Aorta (tissue), 5 donors: ENCODE data around the gene MMP11. TPM values are rescaled to one million over a fixed set of nuclear protein-coding genes. Genes with fewer than 3 reads are reported as not detected.
A peak's percentile ranks its signal among the peaks of the same experiment; 100 is the strongest.

ENCODE experiments used
- ATAC-seq: fragments of 200-7000 bp; cut with Tn5 transposase; one replicate; pipeline ENCODE4 v1.9.1; 2022; ENCODE audit warnings: moderate library complexity; ENCODE audit not compliant: low FRiP score
- DNase-seq, 2 donors: peaks; one replicate each; pipeline ENCODE4 v3.0.0-alpha.2; 2020
- H3K27ac ChIP-seq, 2 donors: one replicate each; pipeline ENCODE4 v1.5.1; 2013; ENCODE audit warnings: low read length in 2 of 2, mild to moderate bottlenecking in 2 of 2, moderate library complexity in 2 of 2, control low read depth in 1 of 2, inconsistent platforms in 1 of 2, low read depth in 1 of 2
- H3K27me3 ChIP-seq, 2 donors: one replicate each; pipeline ENCODE4 v1.6.1; 2013; ENCODE audit warnings: control low read depth in 1 of 2, low read length in 1 of 2, mild to moderate bottlenecking in 1 of 2, moderate library complexity in 1 of 2; ENCODE audit not compliant: insufficient read depth in 2 of 2, control insufficient read depth in 1 of 2
- H3K36me3 ChIP-seq, 2 donors: one replicate each; pipeline ENCODE4 v1.6.1; 2013; ENCODE audit warnings: control low read depth in 1 of 2, low read length in 1 of 2, mild to moderate bottlenecking in 1 of 2; ENCODE audit not compliant: insufficient read depth in 2 of 2, control insufficient read depth in 1 of 2
- H3K4me1 ChIP-seq, 2 donors: one replicate each; pipeline ENCODE4 v1.6.1; 2013; ENCODE audit warnings: low read length in 2 of 2, control low read depth in 1 of 2, mild to moderate bottlenecking in 1 of 2, moderate library complexity in 1 of 2; ENCODE audit not compliant: insufficient read depth in 2 of 2, control insufficient read depth in 1 of 2
- H3K4me3 ChIP-seq, 2 donors: one replicate each; pipeline ENCODE4 v1.5.1; 2013; ENCODE audit warnings: low read length in 2 of 2, control low read depth in 1 of 2, mild to moderate bottlenecking in 1 of 2
- H3K9me3 ChIP-seq: one replicate; pipeline ENCODE4 v1.6.1; 2013; ENCODE audit warnings: mild to moderate bottlenecking, low read length; ENCODE audit not compliant: control insufficient read depth
- WGBS, 2 donors: extraction: QIAGEN DNeasy Blood & Tissue Kit; methylation state at CpG; one replicate each; pipeline ENCODE4 v1.1.7; 2013; 5-methylcytosine and 5-hydroxymethylcytosine counted together
- intact Hi-C, 2 donors: fragments of 100-400 bp; cut with DNase I; formaldehyde crosslinking; loops; one replicate each; pipeline versions ENCODE4 v1.14.2 to v1.15.0; 2022
- polyA plus RNA-seq, 2 donors: library from polyadenylated mRNA; stranded (reverse); fragments of 200-250 nt; gene quantifications; one replicate each; pipeline ENCODE4 v1.2.3, GENCODE V29; 2013
- total RNA-seq, 2 donors: library from RNA; stranded (reverse); fragmentation: NEBNext Ultra II Directional; extraction: Animal tissue kit (Norgen Biotek cat#: 25700); gene quantifications; one replicate each; pipeline ENCODE4 v1.2.1, GENCODE V29; 2021
- donor health status: healthy with polysubstance abuse.
- donor health status: Bipolar disorder and iron deficiency.
- donor health status: DM: no; HTN: no; CAD: no.
- donor health status: DM: no; HTN: no; CAD: no.
- donor health status: DM: yes; HTN: yes; CAD: no.

MMP11 gene
- total and polyA plus RNA-seq, 4 donors: 1.3 to 5.1 (median 3.2) TPM

- DNase-seq: no peak
- no peak for ATAC-seq
- Histone ChIP-seq H3K4me3 (no peak overlapping the region), H3K27ac (no peak overlapping the region), H3K36me3 (no peaks in the 10 kb centered on the region), H3K4me1 (no peaks in the 10 kb centered on the region), H3K9me3 (no peaks in the 10 kb centered on the region), H3K27me3 (no peaks in the 10 kb centered on the region)
- intact Hi-C loops: no loop called here
- WGBS, 2 donors: 68 to 75% methylated on average over 2 of the region's 2 CpGs
Measured at GRCh38 chr22:23774922-23775436, 2.3 kb downstream of the MMP11 start.

DNA sequence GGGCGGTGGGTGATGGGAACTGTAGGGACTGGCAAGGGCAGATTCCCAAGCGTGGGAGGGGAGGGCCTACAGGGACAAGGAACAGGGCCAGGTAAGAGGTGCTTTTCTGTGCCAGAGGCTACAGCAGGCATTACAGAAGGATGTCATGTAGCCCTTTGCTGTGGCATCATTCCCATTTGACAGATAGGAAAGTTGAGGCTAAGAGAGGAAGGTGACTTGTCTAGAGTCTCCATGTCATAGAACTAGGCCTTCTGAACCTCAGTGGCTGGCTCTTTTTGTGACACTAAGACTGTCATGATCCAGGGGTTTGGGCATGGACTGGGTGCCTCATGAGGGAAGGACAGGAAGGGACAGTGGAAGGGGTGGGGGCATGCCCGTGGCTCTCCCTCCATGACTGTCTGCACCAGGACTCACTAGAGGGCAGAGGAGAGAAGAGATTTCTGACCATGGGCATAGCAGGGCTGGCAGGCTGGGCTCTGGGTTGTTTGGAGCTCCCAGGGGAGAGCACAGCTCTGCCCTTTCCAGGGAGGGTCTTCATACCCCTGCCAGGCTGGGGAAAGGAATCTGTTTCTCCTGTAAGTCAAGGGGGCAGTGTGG, 3.2 kb downstream of the MMP11 start:
- no peak overlapping the region for H3K27ac ChIP-seq
- ATAC-seq (no peak), DNase-seq (no peak)
- H3K27me3 ChIP-seq: no peaks in the 10 kb centered on the region
- H3K4me3 ChIP-seq: no peak overlapping the region
- intact Hi-C loops: no loop called here
- 83 to 87% methylated on average over 3 of the region's 3 CpGs for WGBS, 2 donors
- H3K4me1 ChIP-seq: no peaks in the 10 kb centered on the region
- H3K9me3 ChIP-seq: no peaks in the 10 kb centered on the region
- H3K36me3 ChIP-seq: no peaks in the 10 kb centered on the region

DNA sequence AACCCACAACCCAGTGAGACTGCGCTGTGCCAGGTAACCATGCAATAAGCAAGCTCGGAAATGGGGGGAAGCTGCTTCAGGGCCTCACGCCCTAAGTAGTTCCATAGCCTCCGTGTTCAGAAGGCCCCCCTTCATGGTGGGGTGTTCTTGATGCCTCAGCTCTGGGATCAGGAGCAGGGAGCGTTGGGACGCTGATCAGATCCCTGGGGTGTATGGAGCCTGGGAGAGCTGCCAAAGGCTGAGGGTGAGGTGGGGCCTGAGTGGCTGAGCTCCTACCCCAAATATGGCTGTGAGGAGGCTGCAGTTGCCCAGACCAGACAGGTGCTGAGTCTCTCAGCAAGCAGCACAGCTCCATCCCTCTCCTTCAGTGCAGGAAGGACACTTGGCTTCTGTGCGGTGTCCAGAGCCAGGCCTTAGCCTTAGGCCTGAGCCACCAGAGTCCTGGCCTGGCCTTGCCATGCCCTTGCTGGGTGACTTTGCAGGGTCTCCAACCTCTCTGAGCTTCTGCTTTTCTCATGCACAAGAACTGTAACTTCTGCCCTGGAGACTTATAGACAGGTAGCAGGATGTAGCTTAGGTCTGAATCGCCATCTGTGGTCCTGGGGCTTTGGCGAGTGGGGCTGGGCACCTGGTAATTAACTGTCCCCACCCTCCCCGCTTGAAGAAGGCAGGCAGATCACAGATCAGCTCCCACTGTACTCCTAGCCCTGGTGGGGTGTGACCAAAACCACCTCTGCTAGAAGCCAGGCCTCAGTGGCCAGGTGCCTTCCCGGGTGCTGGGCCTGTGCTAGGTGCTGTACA, 5.3 kb downstream of the MMP11 start:
- H3K4me1 ChIP-seq: no peaks in the 10 kb centered on the region
- DNase-seq (no peak), ATAC-seq (peak; percentile 6)
- no peaks in the 10 kb centered on the region for H3K9me3 ChIP-seq
- no peak overlapping the region for H3K27ac ChIP-seq
- WGBS, 2 donors: 64 to 70% methylated on average over 11 of the region's 11 CpGs
- no peaks in the 10 kb centered on the region for H3K27me3 ChIP-seq
- no peak overlapping the region for H3K4me3 ChIP-seq
- intact Hi-C loops: no loop called here
- H3K36me3 ChIP-seq: no peaks in the 10 kb centered on the region

DNA sequence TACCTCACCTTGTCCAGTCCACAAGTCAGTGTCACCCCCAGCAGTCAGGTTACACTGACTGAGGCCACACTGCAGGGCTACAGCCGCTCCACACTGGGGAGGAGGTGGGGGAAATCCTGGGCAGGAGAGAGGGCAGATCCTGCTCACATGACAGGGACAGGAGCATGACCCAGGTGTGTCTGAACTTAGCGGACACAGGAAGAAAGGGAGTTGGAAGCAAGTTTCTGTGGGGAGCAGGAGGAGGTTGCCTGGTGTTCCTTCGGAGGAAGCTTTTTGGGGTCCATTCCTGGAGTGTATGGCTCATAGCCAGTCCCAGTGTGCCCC, 5.9 kb downstream of the MMP11 start:
- intact Hi-C loops: no loop called here
- no peaks in the 10 kb centered on the region for H3K27me3 ChIP-seq
- DNase-seq (no peak), ATAC-seq (no peak)
- H3K27ac ChIP-seq: no peak overlapping the region
- no peaks in the 10 kb centered on the region for H3K4me1 ChIP-seq
- no peak overlapping the region for H3K4me3 ChIP-seq
- H3K9me3 ChIP-seq: no peaks in the 10 kb centered on the region
- WGBS, 2 donors: 93 to 95% methylated on average over 3 of the region's 3 CpGs
- H3K36me3 ChIP-seq: no peaks in the 10 kb centered on the region

DNA sequence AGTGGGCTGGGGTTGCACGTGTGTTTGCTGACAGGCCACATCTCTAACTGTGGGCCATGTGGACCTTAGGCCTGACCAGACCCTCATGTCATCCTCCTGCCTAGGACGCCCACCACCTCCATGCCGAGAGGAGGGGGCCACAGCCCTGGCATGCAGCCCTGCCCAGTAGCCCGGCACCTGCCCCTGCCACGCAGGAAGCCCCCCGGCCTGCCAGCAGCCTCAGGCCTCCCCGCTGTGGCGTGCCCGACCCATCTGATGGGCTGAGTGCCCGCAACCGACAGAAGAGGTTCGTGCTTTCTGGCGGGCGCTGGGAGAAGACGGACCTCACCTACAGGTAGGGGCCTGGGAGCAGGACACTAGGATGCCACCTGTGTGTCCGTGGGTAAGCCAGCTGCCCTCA, 6.4 kb downstream of the MMP11 start:
- 92% methylated on average over 16 of the region's 16 CpGs for WGBS, 2 donors
- DNase-seq: no peak
- ATAC-seq: no peak
- H3K27me3 ChIP-seq: no peaks in the 10 kb centered on the region
- intact Hi-C loops: no loop called here
- H3K4me1 ChIP-seq: no peaks in the 10 kb centered on the region
- H3K9me3 ChIP-seq: no peaks in the 10 kb centered on the region
- no peaks in the 10 kb centered on the region for H3K36me3 ChIP-seq
- H3K4me3 ChIP-seq: no peak overlapping the region
- no peak overlapping the region for H3K27ac ChIP-seq

DNA sequence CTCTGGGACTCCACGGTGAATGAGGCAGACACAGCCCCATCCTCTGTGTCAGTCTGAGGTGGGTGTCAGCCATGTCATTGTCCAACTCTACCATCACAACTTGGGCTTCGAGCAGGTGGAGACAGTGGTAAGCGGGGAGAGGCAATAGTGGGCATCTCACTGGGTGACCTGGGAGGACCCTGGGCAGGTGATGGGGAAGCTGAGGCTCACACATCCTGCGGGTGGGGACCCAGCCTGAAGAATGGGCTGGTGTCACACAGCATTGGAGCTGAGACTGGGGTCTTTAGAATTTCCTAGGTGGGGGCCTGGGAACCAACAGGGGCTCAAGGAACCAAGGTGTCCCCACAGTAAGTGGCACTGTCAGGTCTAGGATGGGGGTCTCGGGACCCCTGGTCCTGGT, 7.1 kb downstream of the MMP11 start:
- intact Hi-C loops: no loop called here
- H3K9me3 ChIP-seq: no peaks in the 10 kb centered on the region
- ATAC-seq (no peak), DNase-seq (no peak)
- H3K27me3 ChIP-seq: no peaks in the 10 kb centered on the region
- WGBS, 2 donors: 89 to 95% methylated on average over 5 of the region's 5 CpGs
- H3K4me1 ChIP-seq: no peaks in the 10 kb centered on the region
- H3K36me3 ChIP-seq: no peaks in the 10 kb centered on the region
- H3K4me3 ChIP-seq: no peak overlapping the region
- H3K27ac ChIP-seq: no peak overlapping the region

DNA sequence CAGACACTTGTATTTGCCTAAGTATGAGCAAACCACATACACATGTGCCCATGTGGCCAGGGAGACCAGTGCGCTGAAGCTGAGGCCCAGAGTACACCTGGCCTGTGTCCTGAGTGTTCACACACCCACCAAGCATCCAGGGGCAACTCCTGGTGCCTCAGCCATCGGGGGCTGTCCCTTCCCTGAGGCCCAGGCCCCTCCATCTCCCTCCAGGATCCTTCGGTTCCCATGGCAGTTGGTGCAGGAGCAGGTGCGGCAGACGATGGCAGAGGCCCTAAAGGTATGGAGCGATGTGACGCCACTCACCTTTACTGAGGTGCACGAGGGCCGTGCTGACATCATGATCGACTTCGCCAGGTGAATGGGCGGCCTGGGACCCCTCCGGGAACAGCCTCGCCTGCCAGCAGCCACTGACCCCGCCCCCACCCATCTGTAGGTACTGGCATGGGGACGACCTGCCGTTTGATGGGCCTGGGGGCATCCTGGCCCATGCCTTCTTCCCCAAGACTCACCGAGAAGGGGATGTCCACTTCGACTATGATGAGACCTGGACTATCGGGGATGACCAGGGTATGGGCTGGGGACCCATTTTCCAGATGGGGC, 7.6 kb downstream of the MMP11 start:
- ATAC-seq: no peak
- DNase-seq: no peak
- WGBS, 2 donors: 91 to 92% methylated on average over 20 of the region's 20 CpGs
- no peaks in the 10 kb centered on the region for H3K9me3 ChIP-seq
- H3K4me3 ChIP-seq: no peak overlapping the region
- H3K27ac ChIP-seq: no peak overlapping the region
- intact Hi-C loops: no loop called here
- H3K36me3 ChIP-seq: no peaks in the 10 kb centered on the region
- no peaks in the 10 kb centered on the region for H3K27me3 ChIP-seq
- H3K4me1 ChIP-seq: no peaks in the 10 kb centered on the region

DNA sequence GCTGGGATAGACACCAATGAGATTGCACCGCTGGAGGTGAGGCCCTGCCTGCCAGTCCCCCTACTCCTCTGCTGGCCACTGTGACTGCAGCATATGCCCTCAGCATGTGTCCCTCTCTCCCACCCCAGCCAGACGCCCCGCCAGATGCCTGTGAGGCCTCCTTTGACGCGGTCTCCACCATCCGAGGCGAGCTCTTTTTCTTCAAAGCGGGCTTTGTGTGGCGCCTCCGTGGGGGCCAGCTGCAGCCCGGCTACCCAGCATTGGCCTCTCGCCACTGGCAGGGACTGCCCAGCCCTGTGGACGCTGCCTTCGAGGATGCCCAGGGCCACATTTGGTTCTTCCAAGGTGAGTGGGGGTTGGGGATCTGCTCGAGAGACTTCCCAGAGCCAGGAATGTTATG, 8.4 kb downstream of the MMP11 start:
- Histone ChIP-seq H3K36me3 (no peaks in the 10 kb centered on the region), H3K4me3 (no peak overlapping the region), H3K27ac (no peak overlapping the region), H3K9me3 (no peaks in the 10 kb centered on the region), H3K27me3 (no peaks in the 10 kb centered on the region), H3K4me1 (no peaks in the 10 kb centered on the region)
- WGBS, 2 donors: 86 to 87% methylated on average over 15 of the region's 15 CpGs
- intact Hi-C loops: no loop called here
- ATAC-seq (no peak), DNase-seq (no peak)
